HEK293 (cell line): ENCODE data around the gene NRIP1.

ENCODE experiments used
- CTCF ChIA-PET: fragments of 350-600 bp; formaldehyde crosslinking; extraction: SDS; loops from one replicate; lab custom pipeline; 2021; ENCODE audit warnings: antibody characterized with exemption; lab: Yijun Ruan, JAX
- POLR2A ChIA-PET: fragments of 300-600 bp; formaldehyde crosslinking; extraction: SDS; loops from one replicate; lab custom pipeline; 2020; ENCODE audit warnings: antibody characterized with exemption, inconsistent platforms; lab: Yijun Ruan, JAX
- H3K27ac ChIP-seq: fragments of 200-500 bp; sonication (Bioruptor generic); 2 replicates; pipeline ENCODE4 v1.5.1; 2014; ENCODE audit warnings: low read depth, low read length, control low read depth, inconsistent platforms; ENCODE audit errors: extremely low read depth
- H3K36me3 ChIP-seq, 2 experiments: fragments of 200-500 bp in 1 of 2; sonication (Bioruptor generic) in 1 of 2; 1 replicate in 1 of 2; 2 replicates in 1 of 2; pipeline ENCODE4 v1.5.1; 2014 to 2017; ENCODE audit warnings: inconsistent platforms in 2 of 2, low read length in 2 of 2; ENCODE audit not compliant: control insufficient read depth in 2 of 2, insufficient read depth in 1 of 2
- H3K4me1 ChIP-seq: fragments of 200-500 bp; sonication (Bioruptor generic); 2 replicates; pipeline ENCODE4 v1.5.1; 2014; ENCODE audit warnings: mild to moderate bottlenecking, low read length, inconsistent platforms; ENCODE audit not compliant: control insufficient read depth, insufficient read depth
- H3K4me3 ChIP-seq: 2 replicates; pipeline ENCODE4 v1.5.1; 2011; ENCODE audit warnings: low read depth, mild to moderate bottlenecking, control low read depth, low read length, moderate library complexity
- H3K9me3 ChIP-seq: fragments of 200-500 bp; sonication (Bioruptor generic); 2 replicates; pipeline ENCODE4 v1.5.1; 2014; ENCODE audit warnings: low read depth, low read length, inconsistent platforms; ENCODE audit not compliant: control insufficient read depth, insufficient read depth
- FEZF1 ChIP-seq: fragments of 450-650 bp; formaldehyde crosslinking; IDR thresholded peaks from 2 replicates; pipeline ENCODE4 v1.5.1; 2016; ENCODE audit warnings: missing biosample characterization, missing genetic modification characterization
- GLI4 ChIP-seq: fragments of 450-650 bp; formaldehyde crosslinking; IDR thresholded peaks from 2 replicates; pipeline ENCODE4 v1.5.1; 2016; ENCODE audit warnings: missing biosample characterization, missing genetic modification characterization
- KLF10 ChIP-seq: fragments of 450-650 bp; IDR thresholded peaks from 2 replicates; pipeline ENCODE4 v1.5.1; 2018; ENCODE audit warnings: missing biosample characterization, mild to moderate bottlenecking, missing genetic modification characterization
- SCRT2 ChIP-seq: fragments of 450-650 bp; formaldehyde crosslinking; IDR thresholded peaks from 2 replicates; pipeline ENCODE4 v1.5.1; 2016; ENCODE audit warnings: missing biosample characterization, missing genetic modification characterization
- ZBTB20 ChIP-seq: fragments of 450-650 bp; formaldehyde crosslinking; IDR thresholded peaks from 2 replicates; pipeline ENCODE4 v1.5.1; 2016; ENCODE audit warnings: missing biosample characterization, missing genetic modification characterization
- ZFP37 ChIP-seq: fragments of 450-650 bp; formaldehyde crosslinking; IDR thresholded peaks from 2 replicates; pipeline ENCODE4 v1.5.1; 2016; ENCODE audit warnings: missing biosample characterization, missing genetic modification characterization
- ZNF214 ChIP-seq: fragments of 450-650 bp; formaldehyde crosslinking; IDR thresholded peaks from 2 replicates; pipeline ENCODE4 v1.5.1; 2017; ENCODE audit warnings: missing biosample characterization, mild to moderate bottlenecking, missing genetic modification characterization, borderline replicate concordance
- ZNF324 ChIP-seq: fragments of 450-650 bp; formaldehyde crosslinking; IDR thresholded peaks from 2 replicates; pipeline ENCODE4 v1.5.1; 2016; ENCODE audit warnings: missing biosample characterization, missing genetic modification characterization
- ZNF391 ChIP-seq: fragments of 450-650 bp; formaldehyde crosslinking; IDR thresholded peaks from 2 replicates; pipeline ENCODE4 v1.5.1; 2016; ENCODE audit warnings: low read depth, missing biosample characterization, missing genetic modification characterization, borderline replicate concordance
- ZNF394 ChIP-seq: fragments of 450-650 bp; formaldehyde crosslinking; IDR thresholded peaks from 2 replicates; pipeline ENCODE4 v1.5.1; 2016; ENCODE audit warnings: missing biosample characterization, missing genetic modification characterization, mild to moderate bottlenecking, moderate library complexity, borderline replicate concordance
- ZNF501 ChIP-seq: fragments of 450-650 bp; formaldehyde crosslinking; IDR thresholded peaks from 2 replicates; pipeline ENCODE4 v1.5.1; 2016; ENCODE audit warnings: missing biosample characterization, missing genetic modification characterization
- ZNF510 ChIP-seq: fragments of 450-650 bp; formaldehyde crosslinking; IDR thresholded peaks from 2 replicates; pipeline ENCODE4 v1.5.1; 2018; ENCODE audit warnings: mild to moderate bottlenecking, missing genetic modification characterization, missing biosample characterization; ENCODE audit not compliant: insufficient replicate concordance
- ZNF701 ChIP-seq: fragments of 450-650 bp; formaldehyde crosslinking; IDR thresholded peaks from 2 replicates; pipeline ENCODE4 v1.5.1; 2016; ENCODE audit warnings: missing biosample characterization, missing genetic modification characterization
- ZNF704 ChIP-seq: fragments of 450-650 bp; formaldehyde crosslinking; IDR thresholded peaks from 2 replicates; pipeline ENCODE4 v1.5.1; 2016; ENCODE audit warnings: missing biosample characterization, missing genetic modification characterization
- ZNF707 ChIP-seq: fragments of 450-650 bp; formaldehyde crosslinking; IDR thresholded peaks from 2 replicates; pipeline ENCODE4 v1.5.1; 2016; ENCODE audit warnings: missing biosample characterization, missing genetic modification characterization
- ZNF843 ChIP-seq: fragments of 450-650 bp; formaldehyde crosslinking; IDR thresholded peaks from 2 replicates; pipeline ENCODE4 v1.5.1; 2016; ENCODE audit warnings: missing biosample characterization, missing genetic modification characterization
- TF ChIP-seq, protein P1 (sequence below): fragments of 450-650 bp; formaldehyde crosslinking; optimal IDR thresholded peaks from 2 replicates; pipeline ENCODE3; 2016; ENCODE audit warnings: missing biosample characterization, mild to moderate bottlenecking, missing genetic modification characterization
- TF ChIP-seq, protein P2 (sequence below): fragments of 450-650 bp; formaldehyde crosslinking; conservative IDR thresholded peaks from 2 replicates; pipeline ENCODE4 v1.5.1; 2016; ENCODE audit warnings: low read depth, missing biosample characterization, missing genetic modification characterization
- TF ChIP-seq, protein P3 (sequence below): fragments of 450-650 bp; formaldehyde crosslinking; IDR thresholded peaks from 2 replicates; pipeline ENCODE4 v1.5.1; 2016; ENCODE audit warnings: missing biosample characterization, missing genetic modification characterization, low read depth
- TF ChIP-seq, protein P4 (sequence below): fragments of 450-650 bp; formaldehyde crosslinking; IDR thresholded peaks from 2 replicates; pipeline ENCODE4 v1.5.1; 2016; ENCODE audit warnings: missing biosample characterization, missing genetic modification characterization

NRIP1 gene

DNA sequence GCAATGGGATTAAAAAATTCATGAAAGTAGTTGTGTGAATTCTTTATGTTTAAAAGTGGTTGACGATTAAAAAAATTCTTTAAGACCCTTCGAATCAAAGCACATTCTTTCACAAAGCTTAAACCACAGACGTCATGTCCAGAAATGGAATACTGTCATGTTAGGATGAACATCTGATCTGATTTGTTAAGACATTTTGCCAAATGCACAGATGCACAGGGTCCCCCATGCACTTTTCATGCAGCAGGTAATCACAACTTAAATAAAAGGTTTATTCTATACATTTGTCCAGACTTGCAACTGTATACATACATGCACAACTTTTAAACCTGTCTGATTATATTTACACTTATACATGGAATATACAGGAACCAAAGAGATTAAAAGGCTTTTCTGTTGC, 103.3 kb downstream of the NRIP1 start:
- ChIA-PET CTCF (no interaction called here), POLR2A (no interaction called here)
- Histone ChIP-seq H3K4me1 (no peaks in the 10 kb centered on the region), H3K9me3 (no peaks in the 10 kb centered on the region), H3K36me3 (no peaks in the 10 kb centered on the region), H3K4me3 (no peak overlapping the region), H3K27ac (no peak overlapping the region)
- TF ChIP-seq, protein P1, sequence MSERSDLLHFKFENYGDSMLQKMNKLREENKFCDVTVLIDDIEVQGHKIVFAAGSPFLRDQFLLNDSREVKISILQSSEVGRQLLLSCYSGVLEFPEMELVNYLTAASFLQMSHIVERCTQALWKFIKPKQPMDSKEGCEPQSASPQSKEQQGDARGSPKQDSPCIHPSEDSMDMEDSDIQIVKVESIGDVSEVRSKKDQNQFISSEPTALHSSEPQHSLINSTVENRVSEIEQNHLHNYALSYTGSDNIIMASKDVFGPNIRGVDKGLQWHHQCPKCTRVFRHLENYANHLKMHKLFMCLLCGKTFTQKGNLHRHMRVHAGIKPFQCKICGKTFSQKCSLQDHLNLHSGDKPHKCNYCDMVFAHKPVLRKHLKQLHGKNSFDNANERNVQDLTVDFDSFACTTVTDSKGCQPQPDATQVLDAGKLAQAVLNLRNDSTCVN (tag by site-specific recombination), result no peak
- TF ChIP-seq ZNF214 (tag by site-specific recombination), result no peak
- no peak for TF ChIP-seq SCRT2 (tag by site-specific recombination)

GRCh38 chr21:14959343-14959742, 105.5 kb downstream of the NRIP1 start:
- ChIA-PET CTCF (interaction anchor here (0.5 to 1.1 kb wide), 2 partner anchors 47 to 1644 kb away, joined by 3 read pairs; no protein-coding TSS in a partner anchor), POLR2A (no interaction called here)

More at GRCh38 chr21:14959343-14959742, 105.5 kb downstream of the NRIP1 start:
- H3K36me3 ChIP-seq, result no peaks in the 10 kb centered on the region
- H3K4me3 ChIP-seq, result no peak overlapping the region
- H3K27ac ChIP-seq, result no peak overlapping the region
- TF ChIP-seq ZNF704 (tag by site-specific recombination), result no peak
- no peak for TF ChIP-seq ZBTB20 (tag by site-specific recombination)
- TF ChIP-seq, protein P2, sequence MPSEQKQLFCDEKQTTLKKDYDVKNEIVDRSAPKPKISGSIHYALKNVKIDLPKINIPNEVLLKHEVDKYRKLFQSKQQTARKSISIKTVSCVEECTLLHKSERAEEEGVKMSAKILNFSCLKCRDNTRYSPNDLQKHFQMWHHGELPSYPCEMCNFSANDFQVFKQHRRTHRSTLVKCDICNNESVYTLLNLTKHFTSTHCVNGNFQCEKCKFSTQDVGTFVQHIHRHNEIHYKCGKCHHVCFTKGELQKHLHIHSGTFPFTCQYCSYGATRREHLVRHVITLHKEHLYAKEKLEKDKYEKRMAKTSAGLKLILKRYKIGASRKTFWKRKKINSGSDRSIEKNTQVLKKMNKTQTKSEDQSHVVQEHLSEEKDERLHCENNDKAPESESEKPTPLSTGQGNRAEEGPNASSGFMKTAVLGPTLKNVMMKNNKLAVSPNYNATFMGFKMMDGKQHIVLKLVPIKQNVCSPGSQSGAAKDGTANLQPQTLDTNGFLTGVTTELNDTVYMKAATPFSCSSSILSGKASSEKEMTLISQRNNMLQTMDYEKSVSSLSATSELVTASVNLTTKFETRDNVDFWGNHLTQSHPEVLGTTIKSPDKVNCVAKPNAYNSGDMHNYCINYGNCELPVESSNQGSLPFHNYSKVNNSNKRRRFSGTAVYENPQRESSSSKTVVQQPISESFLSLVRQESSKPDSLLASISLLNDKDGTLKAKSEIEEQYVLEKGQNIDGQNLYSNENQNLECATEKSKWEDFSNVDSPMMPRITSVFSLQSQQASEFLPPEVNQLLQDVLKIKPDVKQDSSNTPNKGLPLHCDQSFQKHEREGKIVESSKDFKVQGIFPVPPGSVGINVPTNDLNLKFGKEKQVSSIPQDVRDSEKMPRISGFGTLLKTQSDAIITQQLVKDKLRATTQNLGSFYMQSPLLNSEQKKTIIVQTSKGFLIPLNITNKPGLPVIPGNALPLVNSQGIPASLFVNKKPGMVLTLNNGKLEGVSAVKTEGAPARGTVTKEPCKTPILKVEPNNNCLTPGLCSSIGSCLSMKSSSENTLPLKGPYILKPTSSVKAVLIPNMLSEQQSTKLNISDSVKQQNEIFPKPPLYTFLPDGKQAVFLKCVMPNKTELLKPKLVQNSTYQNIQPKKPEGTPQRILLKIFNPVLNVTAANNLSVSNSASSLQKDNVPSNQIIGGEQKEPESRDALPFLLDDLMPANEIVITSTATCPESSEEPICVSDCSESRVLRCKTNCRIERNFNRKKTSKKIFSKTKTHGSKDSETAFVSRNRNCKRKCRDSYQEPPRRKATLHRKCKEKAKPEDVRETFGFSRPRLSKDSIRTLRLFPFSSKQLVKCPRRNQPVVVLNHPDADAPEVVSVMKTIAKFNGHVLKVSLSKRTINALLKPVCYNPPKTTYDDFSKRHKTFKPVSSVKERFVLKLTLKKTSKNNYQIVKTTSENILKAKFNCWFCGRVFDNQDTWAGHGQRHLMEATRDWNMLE (tag by site-specific recombination), result no peak
- no peak for TF ChIP-seq ZNF394 (tag by site-specific recombination)
- TF ChIP-seq, protein P3, sequence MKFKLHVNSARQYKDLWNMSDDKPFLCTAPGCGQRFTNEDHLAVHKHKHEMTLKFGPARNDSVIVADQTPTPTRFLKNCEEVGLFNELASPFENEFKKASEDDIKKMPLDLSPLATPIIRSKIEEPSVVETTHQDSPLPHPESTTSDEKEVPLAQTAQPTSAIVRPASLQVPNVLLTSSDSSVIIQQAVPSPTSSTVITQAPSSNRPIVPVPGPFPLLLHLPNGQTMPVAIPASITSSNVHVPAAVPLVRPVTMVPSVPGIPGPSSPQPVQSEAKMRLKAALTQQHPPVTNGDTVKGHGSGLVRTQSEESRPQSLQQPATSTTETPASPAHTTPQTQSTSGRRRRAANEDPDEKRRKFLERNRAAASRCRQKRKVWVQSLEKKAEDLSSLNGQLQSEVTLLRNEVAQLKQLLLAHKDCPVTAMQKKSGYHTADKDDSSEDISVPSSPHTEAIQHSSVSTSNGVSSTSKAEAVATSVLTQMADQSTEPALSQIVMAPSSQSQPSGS, result no peak
- no peak for TF ChIP-seq ZNF843 (tag by site-specific recombination)
- TF ChIP-seq ZNF391 (tag by site-specific recombination), result no peak
- no peak for TF ChIP-seq ZNF324 (tag by site-specific recombination)
- no peak for TF ChIP-seq ZNF510 (tag by site-specific recombination)
- no peak for TF ChIP-seq ZNF707 (tag by site-specific recombination)
- TF ChIP-seq, protein P4, sequence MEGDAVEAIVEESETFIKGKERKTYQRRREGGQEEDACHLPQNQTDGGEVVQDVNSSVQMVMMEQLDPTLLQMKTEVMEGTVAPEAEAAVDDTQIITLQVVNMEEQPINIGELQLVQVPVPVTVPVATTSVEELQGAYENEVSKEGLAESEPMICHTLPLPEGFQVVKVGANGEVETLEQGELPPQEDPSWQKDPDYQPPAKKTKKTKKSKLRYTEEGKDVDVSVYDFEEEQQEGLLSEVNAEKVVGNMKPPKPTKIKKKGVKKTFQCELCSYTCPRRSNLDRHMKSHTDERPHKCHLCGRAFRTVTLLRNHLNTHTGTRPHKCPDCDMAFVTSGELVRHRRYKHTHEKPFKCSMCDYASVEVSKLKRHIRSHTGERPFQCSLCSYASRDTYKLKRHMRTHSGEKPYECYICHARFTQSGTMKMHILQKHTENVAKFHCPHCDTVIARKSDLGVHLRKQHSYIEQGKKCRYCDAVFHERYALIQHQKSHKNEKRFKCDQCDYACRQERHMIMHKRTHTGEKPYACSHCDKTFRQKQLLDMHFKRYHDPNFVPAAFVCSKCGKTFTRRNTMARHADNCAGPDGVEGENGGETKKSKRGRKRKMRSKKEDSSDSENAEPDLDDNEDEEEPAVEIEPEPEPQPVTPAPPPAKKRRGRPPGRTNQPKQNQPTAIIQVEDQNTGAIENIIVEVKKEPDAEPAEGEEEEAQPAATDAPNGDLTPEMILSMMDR (tag by site-specific recombination), result no peak
- TF ChIP-seq GLI4, result no peak
- TF ChIP-seq FEZF1 (tag by site-specific recombination), result no peak
- TF ChIP-seq KLF10 (tag by site-specific recombination), result no peak
- no peak for TF ChIP-seq ZNF701 (tag by site-specific recombination)
- TF ChIP-seq ZNF501 (tag by site-specific recombination), result no peak
- no peak for TF ChIP-seq ZFP37 (tag by site-specific recombination)
- peaks cover 8% of the 10 kb centered on the region for H3K4me1 ChIP-seq
- no peaks in the 10 kb centered on the region for H3K9me3 ChIP-seq
